Measurements from ENCODE around the gene AGAP1.

The AGAP1 gene

DNA sequence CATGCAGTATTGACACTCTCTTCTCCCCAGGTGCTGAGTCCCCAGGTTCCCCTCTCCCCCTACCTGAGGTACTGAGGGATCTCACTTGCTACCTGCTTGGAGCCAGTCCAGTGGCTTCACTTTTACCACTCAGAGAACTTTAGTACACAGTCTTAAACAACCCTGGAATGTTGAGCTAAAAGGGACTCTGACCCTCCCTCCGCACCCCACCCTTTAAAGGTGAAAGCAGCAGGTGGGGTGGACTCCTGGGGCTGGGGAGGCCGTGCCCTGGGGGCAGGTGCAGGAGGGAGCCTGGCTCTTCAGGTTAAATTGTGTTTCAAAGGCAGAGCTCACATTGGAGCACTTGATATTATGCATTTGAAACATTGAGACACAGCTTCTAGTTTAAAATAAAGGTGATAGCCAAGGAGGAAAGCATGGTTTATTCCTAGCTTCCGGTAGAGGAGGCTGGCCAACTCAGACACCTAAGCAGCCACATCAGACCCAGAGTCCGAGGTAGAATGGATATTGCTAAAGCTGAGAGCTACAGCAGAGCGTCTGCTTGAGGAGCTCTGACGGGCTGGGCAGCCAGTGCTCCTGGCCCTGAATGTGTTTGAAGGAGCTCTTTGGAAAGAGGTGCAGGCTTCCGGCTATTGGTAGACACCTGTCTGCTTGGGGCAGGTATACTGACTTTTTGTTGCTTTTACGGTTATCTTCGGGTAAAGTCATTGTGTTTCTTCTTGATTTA, 196.4 kb downstream of the AGAP1 start:
- no peak for DNase-seq (ENCODE audit: low read depth)

GRCh38 chr2:235690809-235691450, 197.1 kb downstream of the AGAP1 start:
- DNase-seq (ENCODE audit: low read depth), result no peak

DNA sequence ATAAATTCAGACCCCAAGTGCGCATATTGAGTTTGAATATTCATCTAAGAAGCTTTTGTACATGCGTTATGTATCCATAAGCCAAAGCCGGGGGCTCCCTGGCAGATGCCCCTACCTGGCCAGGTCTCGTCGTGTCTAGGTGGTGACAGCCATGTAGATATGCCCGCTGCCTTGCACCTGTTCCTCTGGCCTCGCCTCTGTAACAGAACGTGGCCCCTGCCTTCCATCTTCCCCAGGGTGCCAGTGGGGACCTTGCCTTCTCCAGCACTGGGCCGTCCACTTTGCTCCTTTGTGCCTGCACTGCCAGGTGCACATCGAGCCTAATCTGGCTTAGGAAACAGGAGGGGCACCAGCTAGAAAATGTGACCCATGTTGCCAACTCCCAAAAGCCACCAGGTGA, 198.2 kb downstream of the AGAP1 start:
- no peak for DNase-seq (ENCODE audit: low read depth)

GRCh38 chr2:235692671-235693171, 198.9 kb downstream of the AGAP1 start:
- no peak for DNase-seq (ENCODE audit: low read depth)

DNA sequence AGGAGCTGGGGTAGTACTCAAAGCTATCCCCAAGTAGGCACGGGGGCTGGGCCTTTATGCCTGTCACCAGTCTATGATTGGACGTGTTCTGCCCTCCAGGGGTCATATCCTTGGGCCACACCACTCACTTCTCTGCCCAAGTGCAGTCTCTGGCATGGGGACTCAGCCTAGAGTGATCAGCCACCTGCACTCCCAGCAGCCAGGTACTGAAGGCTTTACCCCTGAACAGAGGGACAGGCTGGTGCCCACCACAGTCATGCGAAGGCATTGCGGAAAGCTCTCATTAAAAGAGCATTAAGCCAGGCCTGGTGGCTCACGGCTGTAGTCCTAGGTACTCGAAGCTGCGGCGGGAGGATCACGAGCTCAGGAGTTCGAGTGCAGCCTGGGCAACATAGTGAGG, 199.4 kb downstream of the AGAP1 start:
- no peak for DNase-seq (ENCODE audit: low read depth)

GRCh38 chr2:235694721-235695601, 201.1 kb downstream of the AGAP1 start:
- no peak for DNase-seq (ENCODE audit: low read depth)

DNA sequence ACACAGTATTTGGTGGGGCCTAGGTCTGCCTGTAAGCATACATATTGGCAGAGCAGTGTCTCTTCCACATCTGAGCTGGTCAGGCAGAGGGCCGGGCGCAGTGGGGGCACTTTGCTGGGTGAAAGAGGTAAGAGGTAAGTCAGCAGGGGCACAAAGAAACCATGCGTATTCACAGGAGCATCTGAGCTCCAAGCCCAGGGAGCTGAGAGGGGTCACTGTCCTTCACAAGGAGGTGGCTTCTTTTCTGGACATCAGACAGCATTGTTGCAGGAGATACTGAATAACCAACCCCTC, 201.7 kb downstream of the AGAP1 start:
- no peak for DNase-seq (ENCODE audit: low read depth)

GRCh38 chr2:235697041-235697440, 203.2 kb downstream of the AGAP1 start:
- DNase-seq (ENCODE audit: low read depth), result no peak

DNA sequence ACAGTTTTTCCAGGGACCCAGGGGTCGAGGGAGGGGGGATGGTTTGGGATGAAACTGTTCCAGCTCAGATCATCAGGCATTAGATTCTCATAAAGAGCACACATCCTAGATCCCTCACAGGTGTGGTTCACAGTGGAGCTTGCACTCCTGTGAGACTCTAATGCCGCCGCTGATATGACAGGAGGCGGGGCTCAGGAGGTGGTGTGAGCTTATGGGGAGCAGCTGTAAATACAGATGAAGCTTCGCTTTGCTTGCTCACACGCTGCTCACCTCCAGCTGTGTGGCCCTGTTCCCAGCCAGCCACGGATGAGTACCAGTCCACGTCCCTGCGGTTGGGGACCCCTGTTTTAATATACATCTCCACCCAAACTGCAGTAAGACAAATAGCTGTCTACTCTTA, 204.2 kb downstream of the AGAP1 start:
- DNase-seq (ENCODE audit: low read depth), result no peak

GRCh38 chr2:235698491-235698890, 204.6 kb downstream of the AGAP1 start:
- DNase-seq (ENCODE audit: low read depth), result no peak

GRCh38 chr2:235699576-235699975, 205.7 kb downstream of the AGAP1 start:
- no peak for DNase-seq (ENCODE audit: low read depth)

DNA sequence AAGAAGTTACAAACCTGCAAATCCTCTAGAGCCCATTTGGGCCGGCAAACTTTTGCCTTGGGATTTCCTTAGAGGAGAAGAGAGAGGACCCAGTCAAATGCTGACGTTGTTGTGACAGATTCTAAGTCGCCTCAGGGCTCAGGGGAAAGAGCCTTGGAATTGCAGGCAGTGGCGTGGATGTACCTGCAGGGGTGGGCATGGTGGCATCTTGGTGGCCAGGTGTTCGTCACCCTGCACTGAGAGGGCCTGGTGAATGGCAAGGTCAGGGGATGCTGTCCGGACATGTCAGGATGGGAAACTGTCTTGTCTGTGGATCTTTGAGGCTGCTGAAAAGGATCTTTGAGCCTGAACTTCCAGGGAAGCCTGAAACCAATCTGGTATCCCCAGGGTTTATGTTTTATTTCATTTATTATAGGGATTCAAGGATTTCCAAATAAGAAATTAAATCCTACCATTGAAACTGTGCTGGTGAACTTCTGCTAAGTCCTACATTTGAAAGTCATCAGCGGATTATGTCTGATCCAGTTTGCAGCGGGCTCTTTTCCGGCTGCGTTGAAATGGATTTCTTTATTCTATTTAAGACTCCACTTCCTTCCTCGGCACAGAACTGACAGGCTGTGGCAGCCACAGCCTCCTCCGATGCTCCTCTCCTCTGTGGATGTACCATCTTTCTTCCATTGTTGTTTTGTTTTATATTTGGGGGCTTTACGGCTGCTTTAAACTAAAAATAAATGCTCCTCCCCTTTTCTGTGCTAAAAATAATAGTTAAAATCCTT, 207.6 kb downstream of the AGAP1 start:
- no peak for DNase-seq (ENCODE audit: low read depth)

DNA sequence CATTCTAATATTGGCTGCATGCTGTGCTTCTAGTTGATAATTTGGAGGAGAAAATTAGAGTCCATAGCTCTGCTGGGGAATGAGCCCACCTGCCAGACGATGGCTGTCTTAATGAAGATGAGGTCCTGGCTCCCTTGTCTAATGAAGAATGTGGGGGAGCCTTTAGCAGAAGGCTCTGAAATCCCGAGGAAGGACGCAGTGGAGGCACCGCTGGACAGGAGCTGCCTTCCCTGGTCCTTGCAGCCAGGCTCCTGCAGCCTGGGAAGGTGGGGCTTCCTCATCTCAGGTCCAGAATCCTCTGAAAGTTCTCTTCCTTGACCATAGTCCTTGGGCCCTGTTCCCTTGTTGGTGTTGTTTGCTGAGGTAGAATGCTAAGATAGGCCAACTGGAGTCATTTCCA, 208.3 kb downstream of the AGAP1 start:
- no peak for DNase-seq (ENCODE audit: low read depth)

- DNase-seq (ENCODE audit: low read depth), result no peak
Observed at GRCh38 chr2:235703711-235704295, 210.0 kb downstream of the AGAP1 start.

DNA sequence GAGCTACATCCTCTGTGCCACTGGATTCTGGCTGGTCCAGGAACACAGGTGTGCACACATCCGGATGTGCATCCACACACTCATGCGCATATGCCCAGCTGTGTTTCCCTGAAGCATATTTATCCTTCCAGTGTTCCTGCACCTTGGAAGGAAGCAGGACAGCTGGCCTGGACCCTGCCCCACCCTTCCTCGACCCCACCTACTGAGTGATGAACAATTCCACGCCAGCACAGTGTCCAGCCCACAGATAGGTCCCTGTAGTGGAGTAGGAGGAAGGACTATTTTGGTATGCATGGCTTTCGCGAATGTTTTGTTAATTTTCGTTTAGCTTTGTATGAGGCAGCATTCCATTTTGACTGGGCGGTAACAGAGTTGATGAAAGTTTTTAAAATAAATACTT, 211.5 kb downstream of the AGAP1 start:
- no peak for DNase-seq (ENCODE audit: low read depth)

- no peak for DNase-seq (ENCODE audit: low read depth)
Observed at GRCh38 chr2:235706506-235706905, 212.7 kb downstream of the AGAP1 start.

GRCh38 chr2:235707411-235708096, 213.7 kb downstream of the AGAP1 start:
- no peak for DNase-seq (ENCODE audit: low read depth)

GRCh38 chr2:235709124-235709813, 215.4 kb downstream of the AGAP1 start:
- no peak for DNase-seq (ENCODE audit: low read depth)

DNA sequence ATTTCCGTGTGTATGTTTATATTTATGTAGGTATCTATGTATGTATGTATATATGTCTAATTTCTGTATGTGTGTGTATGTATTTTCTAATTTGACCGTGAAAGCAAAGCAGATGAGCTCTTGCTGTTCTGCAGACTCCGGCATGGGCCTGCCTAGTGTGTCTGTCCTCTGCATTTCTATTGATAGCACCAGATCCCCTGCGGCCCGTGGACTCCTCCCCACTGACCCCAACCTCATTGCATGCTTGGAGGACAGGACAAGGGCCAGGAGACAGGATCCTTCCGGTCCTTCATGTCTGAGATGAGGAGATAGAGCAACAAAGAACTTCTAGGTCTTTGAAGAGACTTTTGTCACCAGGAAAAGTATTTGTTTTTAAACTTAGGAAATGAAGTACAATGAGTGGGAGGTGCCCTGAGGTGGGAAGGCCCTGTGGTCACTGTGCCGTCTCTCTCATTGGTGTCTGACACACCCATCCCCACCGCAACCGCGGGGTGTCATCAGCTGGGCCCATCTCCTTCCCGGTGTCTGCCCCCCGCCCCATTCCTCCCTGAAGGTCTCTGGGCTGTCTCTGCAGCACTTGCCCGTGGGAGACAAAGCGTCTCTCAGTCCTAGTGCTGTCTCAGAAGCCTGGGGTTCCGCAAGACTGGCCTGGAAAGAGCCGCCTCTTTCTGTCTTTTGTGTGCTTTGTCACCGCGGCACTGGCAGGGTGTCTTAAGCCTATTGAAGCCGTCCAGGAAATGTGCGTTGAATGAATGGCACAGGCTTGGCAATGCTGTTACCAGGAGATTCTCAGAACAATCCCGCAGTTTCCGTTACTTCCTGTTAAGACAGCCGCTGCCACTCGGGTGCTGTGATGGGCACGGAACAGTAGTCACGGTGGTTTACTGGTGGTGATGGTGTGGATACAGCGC, 216.4 kb downstream of the AGAP1 start:
- no peak for DNase-seq (ENCODE audit: low read depth)
